Measurements from ENCODE around the gene OCA2.

The OCA2 gene

GRCh38 chr15:27993544-27993943, 105.6 kb downstream of the OCA2 start:
- no peak for TF ChIP-seq CTCF (IDR thresholded peaks at IDR 0.05; ENCODE audit: low read depth, low read length, missing control alignments)
- no peak overlapping the region for H3K4me3 ChIP-seq (ENCODE audit: low read depth, low read length)

GRCh38 chr15:27990521-27991515, 108.3 kb downstream of the OCA2 start:
- no peak overlapping the region for H3K4me3 ChIP-seq (ENCODE audit: low read depth, low read length)
- no peak for DNase-seq (ENCODE audit: low read depth)
- no peak for TF ChIP-seq CTCF (IDR thresholded peaks at IDR 0.05; ENCODE audit: low read depth, low read length, missing control alignments)

More at GRCh38 chr15:27993544-27993943, 105.6 kb downstream of the OCA2 start:
- no peak for DNase-seq (ENCODE audit: low read depth)

GRCh38 chr15:27989838-27990237, 109.3 kb downstream of the OCA2 start:
- no peak for DNase-seq (ENCODE audit: low read depth)
- TF ChIP-seq CTCF (IDR thresholded peaks at IDR 0.05; ENCODE audit: low read depth, low read length, missing control alignments), result no peak
- H3K4me3 ChIP-seq (ENCODE audit: low read depth, low read length), result no peak overlapping the region

GRCh38 chr15:27989427-27989826, 109.7 kb downstream of the OCA2 start:
- DNase-seq (ENCODE audit: low read depth), result no peak
- H3K4me3 ChIP-seq (ENCODE audit: low read depth, low read length), result no peak overlapping the region
- TF ChIP-seq CTCF (IDR thresholded peaks at IDR 0.05; ENCODE audit: low read depth, low read length, missing control alignments), result no peak

- no peak for TF ChIP-seq CTCF (IDR thresholded peaks at IDR 0.05; ENCODE audit: low read depth, low read length, missing control alignments)
- DNase-seq (ENCODE audit: low read depth), result no peak
Observed at GRCh38 chr15:27985099-27985498, 114.0 kb downstream of the OCA2 start.

GRCh38 chr15:27983496-27983895, 115.6 kb downstream of the OCA2 start:
- H3K4me3 ChIP-seq (ENCODE audit: low read depth, low read length), result no peak overlapping the region
- no peak for TF ChIP-seq CTCF (IDR thresholded peaks at IDR 0.05; ENCODE audit: low read depth, low read length, missing control alignments)
- DNase-seq (ENCODE audit: low read depth), result no peak

More at GRCh38 chr15:27985099-27985498, 114.0 kb downstream of the OCA2 start:
- H3K4me3 ChIP-seq (ENCODE audit: low read depth, low read length), result no peak overlapping the region

All from GM12864 (cell line).